ENCODE results near the gene MBNL1.

Gene MBNL1

GRCh38 chr3:152319831-152320617 is 51.3 kb downstream of the MBNL1 start:
- Mint-ChIP-seq H3K9me3 (no peaks in the 10 kb centered on the region), H3K27ac (no peak overlapping the region), H3K4me1 (ENCODE audit: low read depth) (peaks cover 68% of the 10 kb centered on the region), H3K27me3 (ENCODE audit: low read depth) (no peaks in the 10 kb centered on the region), H3K4me3 (no peak overlapping the region), H3K36me3 (ENCODE audit: low read depth) (peaks cover 24% of the 10 kb centered on the region)

GRCh38 chr3:152321200-152321954 is 52.6 kb downstream of the MBNL1 start:
- Mint-ChIP-seq H3K27ac (peak overlapping the region; percentile 52), H3K27me3 (ENCODE audit: low read depth) (no peaks in the 10 kb centered on the region), H3K9me3 (peaks cover 6% of the 10 kb centered on the region), H3K36me3 (ENCODE audit: low read depth) (peaks cover 29% of the 10 kb centered on the region), H3K4me1 (ENCODE audit: low read depth) (peaks cover 70% of the 10 kb centered on the region), H3K4me3 (peak overlapping the region; percentile 4)

GRCh38 chr3:152321955-152322377 is 53.2 kb downstream of the MBNL1 start:
- H3K4me3 Mint-ChIP-seq: no peak overlapping the region
- peaks cover 28% of the 10 kb centered on the region for H3K36me3 Mint-ChIP-seq (ENCODE audit: low read depth)
- H3K4me1 Mint-ChIP-seq (ENCODE audit: low read depth): peaks cover 68% of the 10 kb centered on the region

DNA sequence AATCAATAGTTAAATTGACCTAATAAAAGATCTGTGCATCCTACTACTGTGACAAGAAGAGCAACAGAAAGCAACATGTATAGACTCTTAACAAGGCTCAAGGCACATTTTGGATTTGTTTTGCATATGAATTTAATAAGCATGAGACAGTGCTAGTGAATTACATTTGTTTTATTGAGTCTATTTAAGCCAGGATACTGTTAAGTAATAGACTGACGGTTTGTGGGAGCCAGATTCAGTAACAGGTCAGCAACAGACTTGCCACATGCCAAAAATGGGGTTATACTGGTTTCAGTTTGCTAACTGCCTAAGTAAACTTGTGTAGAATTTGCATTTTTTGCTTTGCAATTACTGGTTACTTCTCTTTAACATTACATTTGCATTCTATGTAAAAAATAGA is 54.0 kb downstream of the MBNL1 start:
- H3K36me3 Mint-ChIP-seq (ENCODE audit: low read depth): peaks cover 32% of the 10 kb centered on the region
- H3K27me3 Mint-ChIP-seq (ENCODE audit: low read depth): no peaks in the 10 kb centered on the region
- H3K4me1 Mint-ChIP-seq (ENCODE audit: low read depth): peaks cover 67% of the 10 kb centered on the region

More at GRCh38 chr3:152321955-152322377, 53.2 kb downstream of the MBNL1 start:
- Mint-ChIP-seq H3K27me3 (ENCODE audit: low read depth) (no peaks in the 10 kb centered on the region), H3K9me3 (peaks cover 6% of the 10 kb centered on the region), H3K27ac (peak overlapping the region; percentile 52)

GRCh38 chr3:152323834-152324233 is 55.1 kb downstream of the MBNL1 start:
- H3K4me1 Mint-ChIP-seq (ENCODE audit: low read depth): peaks cover 65% of the 10 kb centered on the region
- peaks cover 36% of the 10 kb centered on the region for H3K36me3 Mint-ChIP-seq (ENCODE audit: low read depth)
- H3K9me3 Mint-ChIP-seq: peaks cover 6% of the 10 kb centered on the region
- H3K27me3 Mint-ChIP-seq (ENCODE audit: low read depth): no peaks in the 10 kb centered on the region
- H3K27ac Mint-ChIP-seq: peak overlapping the region; percentile 80
- peak overlapping the region; percentile 56 for H3K4me3 Mint-ChIP-seq

More for the DNA sequence above, 54.0 kb downstream of the MBNL1 start:
- peak overlapping the region; percentile 59 for H3K27ac Mint-ChIP-seq
- H3K9me3 Mint-ChIP-seq: peaks cover 6% of the 10 kb centered on the region
- H3K4me3 Mint-ChIP-seq: peak overlapping the region; percentile 33

DNA sequence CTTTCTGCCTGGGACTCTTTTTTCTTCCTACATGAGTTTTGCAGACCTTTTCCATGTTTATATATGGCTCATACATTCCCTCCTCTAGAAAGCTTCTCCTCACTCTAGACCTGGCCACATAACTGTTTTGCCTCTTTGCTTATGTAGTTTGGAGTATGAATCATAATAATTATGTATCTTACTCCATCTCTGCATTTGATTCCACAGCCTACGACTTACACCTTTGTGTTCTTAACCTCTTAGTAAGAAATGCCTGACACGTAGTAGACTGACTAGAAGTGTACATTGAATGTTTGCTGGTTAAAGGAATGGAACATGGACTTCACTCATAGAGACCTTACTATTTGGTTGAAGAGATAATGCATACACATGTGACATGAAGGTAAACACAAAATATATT is 56.4 kb downstream of the MBNL1 start:
- no peaks in the 10 kb centered on the region for H3K27me3 Mint-ChIP-seq (ENCODE audit: low read depth)
- peak overlapping the region; percentile 33 for H3K27ac Mint-ChIP-seq
- H3K4me1 Mint-ChIP-seq (ENCODE audit: low read depth): peaks cover 60% of the 10 kb centered on the region
- H3K4me3 Mint-ChIP-seq: peak overlapping the region; percentile 2
- H3K9me3 Mint-ChIP-seq: peaks cover 6% of the 10 kb centered on the region
- peaks cover 35% of the 10 kb centered on the region for H3K36me3 Mint-ChIP-seq (ENCODE audit: low read depth)

DNA sequence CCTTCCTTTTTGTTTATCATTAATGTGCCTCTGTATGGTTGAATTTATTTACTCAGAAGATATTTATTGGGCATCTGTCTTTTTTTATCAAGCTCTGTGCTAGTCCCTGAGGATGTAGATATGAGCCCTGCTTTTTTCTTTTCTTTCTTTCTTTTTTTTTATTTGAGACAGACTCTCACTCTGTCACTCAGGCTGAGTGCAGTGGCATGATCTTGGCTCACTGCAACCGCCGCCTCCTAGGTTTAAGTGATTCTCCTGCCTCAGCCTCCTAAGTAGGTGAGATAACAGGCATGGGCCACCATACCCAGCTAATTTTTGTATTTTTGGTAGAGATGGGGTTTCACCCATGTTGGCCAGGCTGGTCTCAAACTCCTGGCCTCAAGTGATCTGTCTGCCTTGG is 58.5 kb downstream of the MBNL1 start:
- Mint-ChIP-seq H3K27me3 (ENCODE audit: low read depth) (no peaks in the 10 kb centered on the region), H3K9me3 (peaks cover 6% of the 10 kb centered on the region), H3K27ac (peak overlapping the region; percentile 8), H3K4me1 (ENCODE audit: low read depth) (peaks cover 60% of the 10 kb centered on the region), H3K36me3 (ENCODE audit: low read depth) (peaks cover 34% of the 10 kb centered on the region), H3K4me3 (no peak overlapping the region)

DNA sequence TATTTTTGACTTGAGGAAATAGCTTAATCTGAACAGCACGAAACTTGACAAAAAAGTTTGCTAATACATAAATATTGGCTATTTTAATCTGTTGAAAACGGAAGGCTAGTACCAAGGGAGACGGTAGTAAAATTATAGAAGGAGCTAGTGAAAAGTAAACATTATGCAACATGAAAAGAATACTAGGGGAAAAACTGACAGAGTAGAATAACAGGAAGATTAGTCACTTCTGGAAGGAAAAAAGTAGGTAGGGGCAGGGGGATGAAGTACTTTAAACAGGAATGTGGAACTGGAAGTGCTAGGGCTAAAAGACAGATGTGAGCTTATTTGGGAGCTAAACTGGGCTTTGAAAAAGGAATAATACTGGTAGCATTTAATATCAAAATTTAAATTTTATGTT is 60.1 kb downstream of the MBNL1 start:
- Mint-ChIP-seq H3K4me3 (no peak overlapping the region), H3K27me3 (ENCODE audit: low read depth) (no peaks in the 10 kb centered on the region), H3K36me3 (ENCODE audit: low read depth) (peaks cover 32% of the 10 kb centered on the region), H3K27ac (no peak overlapping the region), H3K4me1 (ENCODE audit: low read depth) (peaks cover 58% of the 10 kb centered on the region), H3K9me3 (peaks cover 6% of the 10 kb centered on the region)

GRCh38 chr3:152330559-152330958 is 61.8 kb downstream of the MBNL1 start:
- no peak overlapping the region for H3K4me3 Mint-ChIP-seq

DNA sequence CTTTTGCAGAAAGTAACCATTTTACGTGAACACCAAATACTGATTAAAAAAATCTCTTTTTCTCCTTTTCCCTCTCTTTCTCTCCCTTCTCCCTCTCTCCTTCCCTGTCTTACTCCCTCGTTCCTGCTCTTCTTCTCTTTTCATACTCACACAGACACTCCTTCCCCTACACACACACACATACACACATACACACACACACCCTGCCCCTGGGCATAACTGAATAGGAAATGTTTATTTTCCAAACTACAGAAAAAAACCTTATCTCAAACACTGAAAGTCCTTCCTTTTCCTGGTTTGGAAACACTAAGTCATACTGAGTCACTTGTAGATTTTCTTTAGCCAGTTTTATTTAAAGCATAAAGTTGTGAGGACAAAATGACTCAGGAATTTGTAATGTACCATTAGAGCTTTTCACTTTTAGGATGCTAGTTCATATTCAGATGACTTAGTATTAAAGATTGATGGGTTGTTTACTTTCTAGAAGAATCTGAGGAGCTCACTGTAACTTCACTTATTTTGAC is 62.4 kb downstream of the MBNL1 start:
- H3K4me1 Mint-ChIP-seq (ENCODE audit: low read depth): peaks cover 61% of the 10 kb centered on the region
- H3K27me3 Mint-ChIP-seq (ENCODE audit: low read depth): no peaks in the 10 kb centered on the region
- H3K36me3 Mint-ChIP-seq (ENCODE audit: low read depth): peaks cover 26% of the 10 kb centered on the region
- H3K4me3 Mint-ChIP-seq: no peak overlapping the region
- H3K27ac Mint-ChIP-seq: peak overlapping the region; percentile 45
- peaks cover under 1% of the 10 kb centered on the region for H3K9me3 Mint-ChIP-seq

More at GRCh38 chr3:152330559-152330958, 61.8 kb downstream of the MBNL1 start:
- Mint-ChIP-seq H3K36me3 (ENCODE audit: low read depth) (peaks cover 31% of the 10 kb centered on the region), H3K4me1 (ENCODE audit: low read depth) (peaks cover 61% of the 10 kb centered on the region), H3K27me3 (ENCODE audit: low read depth) (no peaks in the 10 kb centered on the region), H3K9me3 (peaks cover 6% of the 10 kb centered on the region), H3K27ac (no peak overlapping the region)

- Mint-ChIP-seq H3K4me1 (ENCODE audit: low read depth) (peaks cover 58% of the 10 kb centered on the region), H3K4me3 (no peak overlapping the region), H3K27me3 (ENCODE audit: low read depth) (no peaks in the 10 kb centered on the region), H3K27ac (peak overlapping the region; percentile 31), H3K9me3 (no peaks in the 10 kb centered on the region), H3K36me3 (ENCODE audit: low read depth) (peaks cover 23% of the 10 kb centered on the region)
Observed at GRCh38 chr3:152331998-152332397, 63.3 kb downstream of the MBNL1 start.

DNA sequence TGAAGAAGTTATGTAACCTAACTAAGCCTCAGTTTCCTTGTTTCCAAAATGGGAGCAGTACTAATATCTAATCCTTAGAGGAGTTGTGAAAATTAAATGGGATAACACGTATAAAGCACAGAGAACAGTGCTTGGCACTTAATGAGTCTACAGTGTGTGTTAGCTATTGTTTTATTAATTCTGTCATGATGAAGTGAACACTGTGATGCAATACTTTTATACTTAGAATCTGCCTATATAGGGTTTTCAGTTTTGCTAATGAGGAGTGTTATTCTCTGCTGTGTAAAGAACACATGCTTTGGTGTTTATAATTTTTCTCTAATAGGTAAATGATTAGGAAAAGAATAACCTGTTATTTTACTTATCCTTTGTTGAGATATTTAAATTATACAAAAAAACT is 65.2 kb downstream of the MBNL1 start:
- H3K4me1 Mint-ChIP-seq (ENCODE audit: low read depth): peaks cover 57% of the 10 kb centered on the region
- H3K9me3 Mint-ChIP-seq: no peaks in the 10 kb centered on the region
- H3K36me3 Mint-ChIP-seq (ENCODE audit: low read depth): peaks cover 25% of the 10 kb centered on the region
- H3K4me3 Mint-ChIP-seq: no peak overlapping the region
- no peak overlapping the region for H3K27ac Mint-ChIP-seq
- no peaks in the 10 kb centered on the region for H3K27me3 Mint-ChIP-seq (ENCODE audit: low read depth)

- Mint-ChIP-seq H3K36me3 (ENCODE audit: low read depth) (peaks cover 24% of the 10 kb centered on the region), H3K27me3 (ENCODE audit: low read depth) (no peaks in the 10 kb centered on the region), H3K9me3 (no peaks in the 10 kb centered on the region), H3K4me1 (ENCODE audit: low read depth) (peaks cover 54% of the 10 kb centered on the region), H3K27ac (no peak overlapping the region), H3K4me3 (no peak overlapping the region)
Observed at GRCh38 chr3:152334761-152335160, 66.0 kb downstream of the MBNL1 start.

GRCh38 chr3:152335273-152335672 is 66.5 kb downstream of the MBNL1 start:
- H3K27ac Mint-ChIP-seq: peak overlapping the region; percentile 24
- H3K4me3 Mint-ChIP-seq: no peak overlapping the region
- H3K9me3 Mint-ChIP-seq: no peaks in the 10 kb centered on the region
- no peaks in the 10 kb centered on the region for H3K27me3 Mint-ChIP-seq (ENCODE audit: low read depth)
- peaks cover 53% of the 10 kb centered on the region for H3K4me1 Mint-ChIP-seq (ENCODE audit: low read depth)
- peaks cover 29% of the 10 kb centered on the region for H3K36me3 Mint-ChIP-seq (ENCODE audit: low read depth)

Measured in T-helper 1 cell treated with Interleukin-12 subunit alpha and Interleukin-12 subunit beta and Interleukin-4 antibody, amounts not matched to agents 30 μg/mL and 1 μg/mL, for 36 hours (primary cell).